Measurements from ENCODE around the gene PSTPIP2. TPM values are rescaled to one million over a fixed set of nuclear protein-coding genes. Genes with fewer than 3 reads are reported as not detected.
"Not testable (repeated sequence)": the region's sequence is repeated elsewhere in the genome, so short reads cannot be mapped to it uniquely, and the experiment has no call there.

The PSTPIP2 gene
- total and polyA plus RNA-seq, 2 of the 4 experiments (the other 2 are of a cell fraction), result 10.4 to 12.4 TPM

GRCh38 chr18:46048641-46049040 is 23.4 kb downstream of the PSTPIP2 start:
- no peaks in the 10 kb centered on the region for H3K36me3 ChIP-seq (ENCODE audit: control insufficient read depth, insufficient read depth, low read length)
- no peak for TF ChIP-seq POLR2A (IDR thresholded peaks at IDR 0.05; ENCODE audit: low read depth, low read length)
- no peak for TF ChIP-seq MAFK (IDR thresholded peaks at IDR 0.05; ENCODE audit: low read depth, low read length)
- no peak for TF ChIP-seq MAZ (IDR thresholded peaks at IDR 0.05; ENCODE audit: borderline replicate concordance, low read depth, low read length)
- TF ChIP-seq SMC3 (IDR thresholded peaks at IDR 0.05; ENCODE audit: low read depth, low read length), result no peak
- no peak for TF ChIP-seq RCOR1 (IDR thresholded peaks at IDR 0.05; ENCODE audit: insufficient replicate concordance, low read length)
- no peak for TF ChIP-seq FOS (IDR thresholded peaks at IDR 0.05; ENCODE audit: low read depth, low read length)
- no peak for ATAC-seq (ENCODE audit: low read depth)
- H3K9ac ChIP-seq (ENCODE audit: low read depth, low read length), result no peak overlapping the region
- peaks cover 5% of the 10 kb centered on the region for H3K4me1 ChIP-seq (ENCODE audit: control insufficient read depth, insufficient read depth, low read length)
- no peak overlapping the region for H4K8ac ChIP-seq (ENCODE audit: low read depth in 2 of 2, low read length in 2 of 2)
- H3K56ac ChIP-seq (ENCODE audit: extremely low read depth, insufficient read depth, low read length), result no peak overlapping the region
- in situ Hi-C loops (cut with MboI; ENCODE audit: low sequenced_read_pairs) (no loop called here), dilution Hi-C loops (cut with HindIII; ENCODE audit: low sequenced_read_pairs, unreplicated experiment) (no loop called here), intact Hi-C loops (cut with micrococcal nuclease) (loop anchor here (5.0 kb wide), 1 partner anchor 41 kb away; no protein-coding TSS in a partner anchor)
- H3K9me3 ChIP-seq (ENCODE audit: control insufficient read depth, insufficient read depth, low read length), result no peaks in the 10 kb centered on the region
- no peak overlapping the region for H2BK120ac ChIP-seq (ENCODE audit: low read depth, low read length)
- no peak overlapping the region for H2AK9ac ChIP-seq (replicated peaks; ENCODE audit: low read depth, low read length, poor library complexity)
- no peak overlapping the region for H4K91ac ChIP-seq (ENCODE audit: insufficient read depth, low read depth, low read length)
- no peak overlapping the region for H3K4ac ChIP-seq (ENCODE audit: low read depth, low read length)
- no peaks in the 10 kb centered on the region for H3K27me3 ChIP-seq (ENCODE audit: control insufficient read depth, insufficient read depth, low read length)
- no peak overlapping the region for H2BK5ac ChIP-seq (ENCODE audit: low read depth, low read length, poor library complexity, severe bottlenecking)
- H3K4me3 ChIP-seq (ENCODE audit: insufficient read depth, low read depth, low read length), result no peak overlapping the region
- no peak for DNase-seq
- no peak overlapping the region for H2AFZ ChIP-seq (replicated peaks; ENCODE audit: low read length, poor library complexity)
- H3K23ac ChIP-seq (ENCODE audit: low read depth, low read length), result no peak overlapping the region
- H3K14ac ChIP-seq (replicated peaks; ENCODE audit: low read depth, low read length), result no peak overlapping the region
- H3K79me1 ChIP-seq (ENCODE audit: low read depth in 1 of 2, low read length in 2 of 2), result peaks cover 13 to 36% of the 10 kb centered on the region in 2 experiments; a peak in 3 of 4 replicates
- no peak overlapping the region for H4K5ac ChIP-seq (ENCODE audit: low read depth, low read length)
- WGBS, 2 experiments (ENCODE audit: extremely low coverage in 2 of 2, insufficient read length in 1 of 2), result no CpG with 5 or more reads among the region's 1 CpG
- H2BK20ac ChIP-seq (ENCODE audit: low read depth, low read length), result no peak overlapping the region
- no peak overlapping the region for H3K27ac ChIP-seq (ENCODE audit: insufficient read depth, low read length)
- no peaks in the 10 kb centered on the region; the same call in none of the 2 replicates for H3K9me1 ChIP-seq (ENCODE audit: insufficient read depth, low read length)
- POLR2A ChIA-PET (ENCODE audit: unreplicated experiment), result no interaction called here
- CTCF ChIA-PET, result no interaction called here
- BruUV-seq (replicated peaks), result no TSS peak
- no peak overlapping the region for H3K4me2 ChIP-seq (ENCODE audit: low read depth, low read length)
- no peak overlapping the region for H2BK15ac ChIP-seq (ENCODE audit: low read depth, low read length)
- H4K20me1 ChIP-seq (ENCODE audit: insufficient read depth, low read length), result peaks cover 6% of the 10 kb centered on the region; the same call in 1 of the 2 replicates
- no peak overlapping the region for H2AK5ac ChIP-seq (ENCODE audit: low read depth, low read length)
- no peak overlapping the region for H3K18ac ChIP-seq (ENCODE audit: low read depth, low read length)

GRCh38 chr18:46047369-46047768 is 24.7 kb downstream of the PSTPIP2 start:
- peaks cover 12 to 42% of the 10 kb centered on the region in 2 experiments; a peak in 3 of 4 replicates for H3K79me1 ChIP-seq (ENCODE audit: low read depth in 1 of 2, low read length in 2 of 2)
- H3K4me3 ChIP-seq (ENCODE audit: insufficient read depth, low read depth, low read length); DNase-seq; H3K4ac ChIP-seq (ENCODE audit: low read depth, low read length); H2BK120ac ChIP-seq (ENCODE audit: low read depth, low read length); H4K91ac ChIP-seq (ENCODE audit: insufficient read depth, low read depth, low read length); H3K56ac ChIP-seq (ENCODE audit: extremely low read depth, insufficient read depth, low read length); H2BK5ac ChIP-seq (ENCODE audit: low read depth, low read length, poor library complexity, severe bottlenecking); POLR2A ChIA-PET (ENCODE audit: unreplicated experiment); dilution Hi-C loops (cut with HindIII; ENCODE audit: low sequenced_read_pairs, unreplicated experiment); H3K9me1 ChIP-seq (ENCODE audit: insufficient read depth, low read length); H3K9ac ChIP-seq (ENCODE audit: low read depth, low read length); H4K8ac ChIP-seq (ENCODE audit: low read depth in 2 of 2, low read length in 2 of 2); H2AFZ ChIP-seq (replicated peaks; ENCODE audit: low read length, poor library complexity); H3K36me3 ChIP-seq (ENCODE audit: control insufficient read depth, insufficient read depth, low read length); CTCF ChIA-PET; H3K27ac ChIP-seq (ENCODE audit: insufficient read depth, low read length); H4K5ac ChIP-seq (ENCODE audit: low read depth, low read length); H3K23ac ChIP-seq (ENCODE audit: low read depth, low read length); H2AK9ac ChIP-seq (replicated peaks; ENCODE audit: low read depth, low read length, poor library complexity); H3K9me3 ChIP-seq (ENCODE audit: control insufficient read depth, insufficient read depth, low read length); H3K14ac ChIP-seq (replicated peaks; ENCODE audit: low read depth, low read length); ATAC-seq (ENCODE audit: low read depth); H2BK20ac ChIP-seq (ENCODE audit: low read depth, low read length); H2AK5ac ChIP-seq (ENCODE audit: low read depth, low read length); in situ Hi-C loops (cut with MboI; ENCODE audit: low sequenced_read_pairs); BruUV-seq (replicated peaks); H3K18ac ChIP-seq (ENCODE audit: low read depth, low read length); H3K4me2 ChIP-seq (ENCODE audit: low read depth, low read length); H3K4me1 ChIP-seq (ENCODE audit: control insufficient read depth, insufficient read depth, low read length); H3K27me3 ChIP-seq (ENCODE audit: control insufficient read depth, insufficient read depth, low read length); H2BK15ac ChIP-seq (ENCODE audit: low read depth, low read length): not testable (repeated sequence)
- intact Hi-C loops (cut with micrococcal nuclease), result loop anchor here (5.0 kb wide), 1 partner anchor 40 kb away; no protein-coding TSS in a partner anchor
- H4K20me1 ChIP-seq (ENCODE audit: insufficient read depth, low read length), result peaks cover 14% of the 10 kb centered on the region; the same call in 1 of the 2 replicates
- WGBS, 2 experiments (ENCODE audit: extremely low coverage in 2 of 2, insufficient read length in 1 of 2), result 100% methylated on average over 3 of the region's 13 CpGs; no CpG with 5 or more reads in 1 of the 2 experiments

Data from IMR-90 (cell line).